HG03066 (cell line): Measurements from ENCODE around the gene KDM6B.
"Not testable (repeated sequence)": the region's sequence is repeated elsewhere in the genome, so short reads cannot be mapped to it uniquely, and the experiment has no call there.

ENCODE experiments used
- ATAC-seq: cut with Tn5 transposase; IDR thresholded peaks from one replicate; pipeline ENCODE4 v1.9.1; 2021; ENCODE audit warnings: low read depth; ENCODE audit not compliant: unreplicated experiment

Gene KDM6B

DNA sequence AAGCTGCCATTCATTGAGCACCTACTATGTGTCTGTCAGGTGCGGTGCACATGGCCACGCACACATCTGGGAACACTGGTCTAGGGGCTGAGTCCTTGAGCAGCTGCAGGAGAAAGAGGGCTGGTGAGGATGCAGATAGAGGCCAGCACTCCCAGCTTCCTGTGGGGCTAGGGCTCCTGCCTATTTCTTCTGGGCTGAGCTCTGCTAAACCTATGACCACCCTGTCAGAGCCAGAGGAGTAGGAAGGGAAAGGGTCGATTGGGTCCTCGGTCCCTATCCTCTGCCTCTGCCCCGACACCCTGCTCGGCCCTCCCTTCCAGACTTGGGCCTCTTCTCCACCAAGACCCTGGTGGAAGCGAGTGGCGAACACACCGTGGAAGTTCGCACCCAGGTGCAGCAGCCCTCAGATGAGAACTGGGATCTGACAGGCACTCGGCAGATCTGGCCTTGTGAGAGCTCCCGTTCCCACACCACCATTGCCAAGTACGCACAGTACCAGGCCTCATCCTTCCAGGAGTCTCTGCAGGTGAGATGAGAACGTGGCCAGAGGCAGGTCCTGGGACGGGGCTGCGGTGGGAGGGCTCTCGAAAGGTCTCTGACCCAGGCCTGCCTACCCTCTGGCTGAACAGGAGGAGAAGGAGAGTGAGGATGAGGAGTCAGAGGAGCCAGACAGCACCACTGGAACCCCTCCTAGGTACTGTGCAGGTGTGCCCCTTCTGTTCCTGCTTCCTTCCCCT is 16.9 kb downstream of the KDM6B start:
- ATAC-seq: no peak

- peak; percentile 58 for ATAC-seq
Observed at GRCh38 chr17:7851438-7852261, 17.6 kb downstream of the KDM6B start.

DNA sequence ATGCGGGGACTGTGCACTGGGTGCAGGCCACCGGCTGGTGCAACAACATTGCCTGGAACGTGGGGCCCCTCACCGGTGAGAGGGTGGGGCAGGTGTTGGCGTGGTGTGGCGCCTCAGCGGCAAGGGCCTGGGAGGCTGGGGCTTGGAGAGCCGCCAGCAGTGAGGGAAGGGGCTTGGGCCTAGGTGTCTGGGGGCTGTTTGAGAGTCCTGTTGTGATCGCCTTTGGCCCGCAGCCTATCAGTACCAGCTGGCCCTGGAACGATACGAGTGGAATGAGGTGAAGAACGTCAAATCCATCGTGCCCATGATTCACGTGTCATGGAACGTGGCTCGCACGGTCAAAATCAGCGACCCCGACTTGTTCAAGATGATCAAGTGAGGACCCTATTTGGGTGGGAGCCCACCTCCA is 18.2 kb downstream of the KDM6B start:
- no peak for ATAC-seq

- ATAC-seq: no peak
Observed at GRCh38 chr17:7852919-7853690, 19.1 kb downstream of the KDM6B start.

- ATAC-seq: no peak
Observed at GRCh38 chr17:7853691-7854038, 19.6 kb downstream of the KDM6B start.

DNA sequence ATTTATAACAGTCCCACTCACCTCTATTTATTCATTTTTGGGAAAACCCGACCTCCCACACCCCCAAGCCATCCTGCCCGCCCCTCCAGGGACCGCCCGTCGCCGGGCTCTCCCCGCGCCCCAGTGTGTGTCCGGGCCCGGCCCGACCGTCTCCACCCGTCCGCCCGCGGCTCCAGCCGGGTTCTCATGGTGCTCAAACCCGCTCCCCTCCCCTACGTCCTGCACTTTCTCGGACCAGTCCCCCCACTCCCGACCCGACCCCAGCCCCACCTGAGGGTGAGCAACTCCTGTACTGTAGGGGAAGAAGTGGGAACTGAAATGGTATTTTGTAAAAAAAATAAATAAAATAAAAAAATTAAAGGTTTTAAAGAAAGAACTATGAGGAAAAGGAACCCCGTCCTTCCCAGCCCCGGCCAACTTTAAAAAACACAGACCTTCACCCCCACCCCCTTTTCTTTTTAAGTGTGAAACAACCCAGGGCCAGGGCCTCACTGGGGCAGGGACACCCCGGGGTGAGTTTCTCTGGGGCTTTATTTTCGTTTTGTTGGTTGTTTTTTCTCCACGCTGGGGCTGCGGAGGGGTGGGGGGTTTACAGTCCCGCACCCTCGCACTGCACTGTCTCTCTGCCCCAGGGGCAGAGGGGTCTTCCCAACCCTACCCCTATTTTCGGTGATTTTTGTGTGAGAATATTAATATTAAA is 20.2 kb downstream of the KDM6B start:
- ATAC-seq: no peak

- no peak for ATAC-seq
Observed at GRCh38 chr17:7854851-7855659, 21.0 kb downstream of the KDM6B start, which contains the start of gene TMEM88. TSS of gene TMEM88 (plus strand) at chr17:7855066. CDS start at chr17:7855075, 9 bp downstream.

- no peak for ATAC-seq
Observed at GRCh38 chr17:7855660-7856010, 21.6 kb downstream of the KDM6B start.

DNA sequence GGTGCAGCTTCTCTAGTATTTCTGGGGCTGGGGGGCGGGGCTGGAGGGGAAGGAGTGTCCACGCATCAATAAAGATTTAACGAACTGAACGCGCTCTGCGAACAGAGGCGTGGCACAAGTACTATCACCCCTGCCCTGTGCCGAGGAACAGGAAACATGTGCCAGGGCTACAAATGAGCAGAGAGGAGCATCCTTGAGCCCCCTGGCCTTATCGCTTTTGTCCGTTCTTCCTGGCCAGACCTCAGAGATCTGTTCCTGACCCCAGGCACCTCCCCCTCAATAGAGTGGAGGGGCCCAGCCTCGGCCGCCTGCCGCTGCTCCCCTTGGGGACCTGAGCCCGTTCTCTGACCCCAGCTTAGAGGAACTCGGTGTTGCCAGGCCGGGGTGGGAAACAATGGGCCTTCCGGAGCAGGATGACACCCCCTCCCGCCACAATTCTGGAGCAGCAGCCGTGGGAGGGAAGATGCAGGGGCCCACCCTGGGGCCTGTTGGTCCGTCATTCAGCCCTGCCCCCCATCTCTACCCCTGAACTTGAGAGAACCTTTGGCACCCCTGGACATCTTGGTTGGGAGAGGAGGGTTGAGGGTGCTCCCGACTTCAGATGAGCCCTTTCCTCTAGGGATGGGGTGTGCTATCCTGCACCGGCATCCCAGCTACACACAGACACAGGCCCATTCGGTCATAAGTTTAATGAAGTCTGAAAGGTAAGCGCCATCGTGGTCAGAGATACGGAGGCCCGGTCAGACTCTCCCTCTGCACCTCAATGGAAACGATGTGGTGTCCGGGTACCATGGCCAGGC is 22.2 kb downstream of the KDM6B start:
- ATAC-seq: no peak

GRCh38 chr17:7856811-7857712 is 23.0 kb downstream of the KDM6B start, which contains the start of gene NAA38:
TSS of gene NAA38 (minus strand) at chr17:7857559. CDS start at chr17:7857463, 96 bp downstream.
- peak; percentile 70 for ATAC-seq

GRCh38 chr17:7857713-7858521 is 23.9 kb downstream of the KDM6B start, which contains the start of gene CYB5D1:
TSS of gene CYB5D1 (plus strand) at chr17:7858003. CDS start at chr17:7858135, 132 bp downstream.
- peak; percentile 37 for ATAC-seq

DNA sequence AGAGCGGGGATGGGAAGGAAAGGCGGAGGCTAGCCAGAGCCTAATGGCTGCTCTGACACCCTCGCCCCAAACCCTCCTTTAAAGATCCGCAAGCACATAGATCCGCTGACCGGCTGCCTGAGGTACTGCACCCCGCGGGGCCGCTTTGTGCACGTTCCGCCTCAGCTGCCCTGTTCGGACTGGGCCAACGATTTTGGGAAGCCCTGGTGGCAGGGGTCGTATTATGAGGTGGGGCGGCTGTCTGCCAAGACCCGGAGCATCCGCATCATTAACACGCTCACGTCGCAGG is 24.4 kb downstream of the KDM6B start:
- ATAC-seq: no peak

- no peak for ATAC-seq
Observed at GRCh38 chr17:7859028-7859427, 25.0 kb downstream of the KDM6B start.

DNA sequence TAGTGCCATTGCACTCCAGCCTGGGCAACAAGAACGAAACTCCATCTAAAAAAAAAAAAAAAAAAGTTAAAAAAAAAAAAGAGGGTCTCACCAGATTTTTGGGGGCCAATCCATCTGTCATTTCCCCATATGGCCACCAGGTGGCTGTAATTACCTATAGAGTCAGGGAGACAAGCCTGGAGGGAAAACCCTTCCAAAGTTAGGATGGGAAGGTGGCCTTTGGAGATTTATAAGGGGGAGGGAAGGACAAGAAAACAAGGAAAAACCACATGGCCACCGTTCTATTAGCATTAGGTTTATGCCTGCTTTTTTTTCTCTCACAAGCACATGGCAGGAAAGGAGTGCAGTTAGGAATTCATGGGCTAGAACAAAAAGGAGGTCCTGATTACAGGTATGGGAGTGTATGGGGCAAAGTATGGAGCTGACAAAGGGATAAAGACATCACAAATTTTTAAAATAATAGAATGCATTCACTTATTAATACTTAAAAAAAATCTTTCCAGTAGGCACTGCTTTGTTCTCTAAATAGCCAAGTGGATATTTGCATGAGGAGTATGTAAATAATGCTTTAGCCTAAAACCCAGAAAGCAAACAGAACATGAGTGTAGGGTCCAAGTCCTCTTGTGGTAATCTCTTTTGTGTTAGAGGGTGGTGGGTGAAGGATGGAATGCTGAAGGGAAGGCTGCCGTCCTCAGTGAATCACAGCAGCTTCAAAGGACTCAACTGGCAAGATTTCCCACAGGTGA is 28.8 kb downstream of the KDM6B start:
- no peak for ATAC-seq

- ATAC-seq: not testable (repeated sequence)
Observed at GRCh38 chr17:7864384-7864783, 30.4 kb downstream of the KDM6B start.

DNA sequence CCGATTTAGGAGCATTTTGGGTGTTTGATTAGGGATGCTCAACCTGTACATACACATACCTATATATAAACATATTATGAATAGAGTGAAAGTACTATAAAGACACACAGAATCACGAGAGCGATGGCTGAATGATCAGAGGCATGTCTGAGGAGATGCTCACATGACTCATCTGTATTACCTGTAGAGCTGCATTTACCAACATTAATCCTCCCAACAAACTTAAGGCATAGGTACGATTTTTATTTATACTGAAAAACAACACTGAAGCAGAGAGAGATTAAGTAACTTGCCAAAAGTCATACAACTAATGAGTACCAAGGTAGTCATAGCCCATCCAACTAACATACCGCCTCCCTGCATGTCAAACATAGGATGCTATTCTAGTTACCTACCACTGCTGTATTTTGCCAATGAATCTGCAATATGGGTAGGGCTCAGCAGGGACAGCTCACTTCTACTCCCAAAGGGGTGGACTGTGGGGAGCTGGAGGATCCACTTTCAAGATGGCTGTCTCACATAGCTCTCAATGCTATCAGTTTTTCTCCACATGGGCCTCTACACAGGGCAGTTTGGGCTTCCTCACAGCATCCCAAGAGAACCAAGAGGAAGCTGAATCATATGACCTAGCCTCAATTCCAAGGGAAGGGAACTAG is 31.1 kb downstream of the KDM6B start:
- no peak for ATAC-seq
